HTR-8/SVneo (cell line): Measurements from ENCODE around the gene ARHGEF19.
"Not testable (repeated sequence)": the region's sequence is repeated elsewhere in the genome, so short reads cannot be mapped to it uniquely, and the experiment has no call there.

Experiments
- DNase-seq: peaks from one replicate; pipeline ENCODE4 v3.0.0; 2011; ENCODE audit warnings: low spot score, mixed read lengths; ENCODE audit not compliant: insufficient read length
- FAIRE-seq: peaks from 2 replicates; lab custom pipeline; 2011; peaks lifted over from hg19 to GRCh38; lab: Jason Lieb, UNC

The ARHGEF19 gene

GRCh38 chr1:16226129-16226489 lies 13.7 kb upstream of the ARHGEF19 start:
- no peak for FAIRE-seq

GRCh38 chr1:16224472-16224871 lies 12.0 kb upstream of the ARHGEF19 start:
- FAIRE-seq, result no peak
- DNase-seq, result no peak

More at GRCh38 chr1:16226129-16226489, 13.7 kb upstream of the ARHGEF19 start:
- no peak for DNase-seq

GRCh38 chr1:16222716-16223115 lies 10.3 kb upstream of the ARHGEF19 start:
- not testable (repeated sequence) for FAIRE-seq

GRCh38 chr1:16221499-16221898 lies 9.0 kb upstream of the ARHGEF19 start:
- DNase-seq (no peak), FAIRE-seq (no peak)

More at GRCh38 chr1:16222716-16223115, 10.3 kb upstream of the ARHGEF19 start:
- DNase-seq, result not testable (repeated sequence)

- DNase-seq (no peak), FAIRE-seq (no peak)
These were observed 7.6 kb upstream of the ARHGEF19 start for GRCh38 chr1:16219968-16220500.

GRCh38 chr1:16218674-16219071 lies 6.2 kb upstream of the ARHGEF19 start:
- FAIRE-seq (no peak), DNase-seq (no peak)

GRCh38 chr1:16218014-16218673 lies 5.7 kb upstream of the ARHGEF19 start:
- FAIRE-seq, result no peak
- no peak for DNase-seq

- DNase-seq, result peak; percentile 79
- FAIRE-seq, result peak; percentile 90
These were observed 4.8 kb upstream of the ARHGEF19 start for GRCh38 chr1:16217061-16217785.

GRCh38 chr1:16215882-16216753 lies 3.7 kb upstream of the ARHGEF19 start:
- FAIRE-seq (no peak), DNase-seq (no peak)

- not testable (repeated sequence) for FAIRE-seq, DNase-seq
These were observed 2.8 kb upstream of the ARHGEF19 start for GRCh38 chr1:16215240-16215639.

- not testable (repeated sequence) for FAIRE-seq
These were observed 1.1 kb upstream of the ARHGEF19 start for GRCh38 chr1:16213544-16213943.

GRCh38 chr1:16213013-16213412 lies 561 bp upstream of the ARHGEF19 start:
- no peak for DNase-seq
- no peak for FAIRE-seq

More at GRCh38 chr1:16213544-16213943, 1.1 kb upstream of the ARHGEF19 start:
- DNase-seq, result not testable (repeated sequence)

GRCh38 chr1:16211824-16212223 lies 628 bp downstream of the ARHGEF19 start:
- no peak for FAIRE-seq
- DNase-seq, result no peak

- DNase-seq, result no peak
These were observed 1.9 kb downstream of the ARHGEF19 start for GRCh38 chr1:16210581-16210980.

GRCh38 chr1:16209847-16210407 lies 2.5 kb downstream of the ARHGEF19 start:
- DNase-seq, result no peak
- no peak for FAIRE-seq

More at GRCh38 chr1:16210581-16210980, 1.9 kb downstream of the ARHGEF19 start:
- no peak for FAIRE-seq

- no peak for FAIRE-seq
These were observed 3.2 kb downstream of the ARHGEF19 start for GRCh38 chr1:16209132-16209846.

GRCh38 chr1:16208270-16208987 lies 4.0 kb downstream of the ARHGEF19 start:
- DNase-seq (no peak), FAIRE-seq (no peak)

More at GRCh38 chr1:16209132-16209846, 3.2 kb downstream of the ARHGEF19 start:
- DNase-seq, result no peak
